CD4-positive, alpha-beta memory T cell (primary cell): Measurements from ENCODE around the gene HOXB3. TPM values are rescaled to one million over a fixed set of nuclear protein-coding genes. Genes with fewer than 3 reads are reported as not detected.

Experiments used
- CTCF ChIA-PET: fragments of 350-600 bp; sonication (Branson Sonifier 250); formaldehyde crosslinking; loops from one replicate; lab custom pipeline; 2021; ENCODE audit warnings: inconsistent platforms; ENCODE audit not compliant: partially characterized antibody; lab: Charles Lee
- POLR2A ChIA-PET: fragments of 350-600 bp; sonication (Branson Sonifier 250); formaldehyde crosslinking; loops from one replicate; lab custom pipeline; 2021; ENCODE audit not compliant: partially characterized antibody; lab: Charles Lee
- DNase-seq, 5 donors: peaks; one replicate each; pipeline versions ENCODE4 v3.0.0 to v3.0.0-alpha.2; 2020 to 2022; ENCODE audit warnings: mixed read lengths in 1 of 5
- H3K27ac ChIP-seq: one replicate; pipeline ENCODE4 v1.7.0; 2013; ENCODE audit warnings: low read depth, low read length
- H3K27me3 ChIP-seq: 2 replicates; pipeline ENCODE4 v1.7.0; 2013; ENCODE audit warnings: mild to moderate bottlenecking, low read length, moderate library complexity; ENCODE audit not compliant: insufficient read depth
- H3K36me3 ChIP-seq: 2 replicates; pipeline ENCODE4 v1.7.0; 2013; ENCODE audit warnings: mild to moderate bottlenecking, low read length, moderate library complexity; ENCODE audit not compliant: insufficient read depth
- H3K4me1 ChIP-seq: 2 replicates; pipeline ENCODE4 v1.7.0; 2013; ENCODE audit warnings: mild to moderate bottlenecking, low read length, moderate library complexity; ENCODE audit not compliant: insufficient read depth
- H3K4me3 ChIP-seq, 2 donors: one replicate each; pipeline ENCODE4 v1.7.0; 2013; ENCODE audit warnings: low read length in 2 of 2, mild to moderate bottlenecking in 1 of 2
- H3K9me3 ChIP-seq, 2 donors: one replicate each; pipeline ENCODE4 v1.7.0; 2013; ENCODE audit warnings: low read length in 2 of 2, control low read depth in 1 of 2; ENCODE audit not compliant: control insufficient read depth in 1 of 2
- H3K27ac Mint-ChIP-seq, 7 donors: one replicate each; pipeline ENCODE4 v1.8.0; 2020 to 2021; ENCODE audit warnings: mixed read lengths in 7 of 7, mild to moderate bottlenecking in 6 of 7, inconsistent platforms in 3 of 7, moderate library complexity in 3 of 7
- H3K27me3 Mint-ChIP-seq, 2 donors: one replicate each; pipeline ENCODE4 v1.8.0; 2020 to 2021; ENCODE audit warnings: mixed read lengths in 2 of 2
- H3K36me3 Mint-ChIP-seq, 2 donors: one replicate each; pipeline ENCODE4 v1.8.0; 2020 to 2021; ENCODE audit warnings: mixed read lengths in 2 of 2, inconsistent platforms in 1 of 2, mild to moderate bottlenecking in 1 of 2
- H3K4me1 Mint-ChIP-seq, 4 donors: one replicate each; pipeline ENCODE4 v1.8.0; 2020 to 2021; ENCODE audit warnings: mixed read lengths in 4 of 4, mild to moderate bottlenecking in 1 of 4
- H3K4me3 Mint-ChIP-seq, 8 donors: one replicate each; pipeline ENCODE4 v1.8.0; 2020 to 2021; ENCODE audit warnings: mixed read lengths in 8 of 8, mild to moderate bottlenecking in 7 of 8, moderate library complexity in 6 of 8, inconsistent platforms in 3 of 8
- H3K9me3 Mint-ChIP-seq, 8 donors: one replicate each; pipeline ENCODE4 v1.8.0; 2020 to 2021; ENCODE audit warnings: mixed read lengths in 8 of 8, mild to moderate bottlenecking in 5 of 8, inconsistent platforms in 3 of 8, moderate library complexity in 1 of 8
- intact Hi-C: fragments of 100-400 bp; cut with micrococcal nuclease; formaldehyde crosslinking; loops from one replicate; pipeline ENCODE4 v1.15.1; 2023
- polyA plus RNA-seq, 2 donors: library from polyadenylated mRNA; unstranded; fragments of 300-500 nt; fragmentation: Illumina TruSeq; gene quantifications; one replicate each; pipeline ENCODE4 v1.2.3, GENCODE V29; 2021
- total RNA-seq, 2 experiments: library from RNA; stranded (reverse); gene quantifications; one replicate each; pipeline ENCODE4 v1.2.3, GENCODE V29; 2021

HOXB3 gene
- total and polyA plus RNA-seq, 4 experiments from 2014 or later = 0.10 to 14.5 (median 11.2) TPM; not detected in 1

- Histone ChIP-seq H3K36me3 (no peaks in the 10 kb centered on the region), H3K4me1 (peaks cover 17% of the 10 kb centered on the region), H3K9me3 (no peaks in the 10 kb centered on the region), H3K27ac (no peak overlapping the region), H3K27me3 (no peaks in the 10 kb centered on the region), H3K4me3 (no peak overlapping the region)
- peaks cover 0 to 4% of the 10 kb centered on the region in 2 donors for H3K36me3 Mint-ChIP-seq
- peaks cover 11 to 34% (median 24%) of the 10 kb centered on the region in 4 donors for H3K4me1 Mint-ChIP-seq
- POLR2A ChIA-PET = interaction anchor here (0.7 to 0.9 kb wide), 2 partner anchors 9 to 11 kb away, joined by 3 to 4 read pairs; no protein-coding TSS in a partner anchor
- peaks cover 2 to 5% of the 10 kb centered on the region in 2 donors for H3K27me3 Mint-ChIP-seq
- H3K9me3 Mint-ChIP-seq = no peaks in the 10 kb centered on the region
- intact Hi-C loops = no loop called here
- H3K4me3 Mint-ChIP-seq = no peak overlapping the region
- CTCF ChIA-PET = no interaction called here
- no peak for DNase-seq
- no peak overlapping the region for H3K27ac Mint-ChIP-seq
Measured at GRCh38 chr17:48551214-48551555, 38.9 kb downstream of the HOXB3 start.

- CTCF ChIA-PET = interaction anchor here (1.4 kb wide), 1 partner anchor 11 kb away, joined by 3 read pairs; no protein-coding TSS in a partner anchor
- no peak for DNase-seq
- Mint-ChIP-seq H3K36me3 (peaks cover 0 to 4% of the 10 kb centered on the region in 2 donors), H3K27me3 (peaks cover 2 to 5% of the 10 kb centered on the region in 2 donors), H3K4me1 (peaks cover 13 to 33% (median 24%) of the 10 kb centered on the region in 4 donors), H3K9me3 (no peaks in the 10 kb centered on the region), H3K4me3 (no peak overlapping the region), H3K27ac (no peak overlapping the region)
- Histone ChIP-seq H3K36me3 (no peaks in the 10 kb centered on the region), H3K9me3 (no peaks in the 10 kb centered on the region), H3K4me3 (no peak overlapping the region), H3K27ac (no peak overlapping the region), H3K4me1 (peaks cover 20% of the 10 kb centered on the region), H3K27me3 (no peaks in the 10 kb centered on the region)
- POLR2A ChIA-PET = interaction anchor here (0.7 kb wide), 1 partner anchor 9 kb away, joined by 3 read pairs; no protein-coding TSS in a partner anchor
- intact Hi-C loops = no loop called here
Measured at GRCh38 chr17:48550502-48551213, 39.4 kb downstream of the HOXB3 start.

GRCh38 chr17:48549914-48550501 is 40.0 kb downstream of the HOXB3 start:
- Mint-ChIP-seq H3K4me3 (peak overlapping the region in 1 of 8 donors; percentile 5), H3K9me3 (no peaks in the 10 kb centered on the region), H3K27me3 (peaks cover 0 to 3% of the 10 kb centered on the region in 2 donors), H3K36me3 (peaks cover 0 to 4% of the 10 kb centered on the region in 2 donors), H3K27ac (no peak overlapping the region), H3K4me1 (peaks cover 11 to 33% (median 25%) of the 10 kb centered on the region in 4 donors)
- DNase-seq = no peak
- no peak overlapping the region for H3K27ac ChIP-seq
- intact Hi-C loops = no loop called here
- no peak overlapping the region for H3K4me3 ChIP-seq
- CTCF ChIA-PET = interaction anchor here (1.4 to 1.5 kb wide), 2 partner anchors 10 to 43 kb away, joined by 3 to 5 read pairs; no protein-coding TSS in a partner anchor
- no peaks in the 10 kb centered on the region for H3K9me3 ChIP-seq
- POLR2A ChIA-PET = no interaction called here
- H3K36me3 ChIP-seq = no peaks in the 10 kb centered on the region
- peaks cover 27% of the 10 kb centered on the region for H3K4me1 ChIP-seq
- H3K27me3 ChIP-seq = no peaks in the 10 kb centered on the region

GRCh38 chr17:48549281-48549630 is 40.8 kb downstream of the HOXB3 start:
- Histone ChIP-seq H3K36me3 (no peaks in the 10 kb centered on the region), H3K4me3 (no peak overlapping the region), H3K4me1 (peaks cover 30% of the 10 kb centered on the region), H3K9me3 (no peaks in the 10 kb centered on the region), H3K27me3 (no peaks in the 10 kb centered on the region), H3K27ac (no peak overlapping the region)
- ChIA-PET POLR2A (interaction anchor here (1.2 kb wide), 1 partner anchor 45 kb away, joined by 6 read pairs; no protein-coding TSS in a partner anchor), CTCF (interaction anchor here (0.5 to 1.5 kb wide), 4 partner anchors 8 to 932 kb away, joined by 3 to 6 read pairs (median 4); no protein-coding TSS in a partner anchor)
- H3K27me3 Mint-ChIP-seq = peaks cover 0 to 2% of the 10 kb centered on the region in 2 donors
- intact Hi-C loops = no loop called here
- no peak overlapping the region for H3K4me3 Mint-ChIP-seq
- DNase-seq = no peak
- peak overlapping the region in 3 of 7 donors; percentile 52 to 79 (median 56) for H3K27ac Mint-ChIP-seq
- H3K9me3 Mint-ChIP-seq = no peaks in the 10 kb centered on the region
- peaks cover 0 to 4% of the 10 kb centered on the region in 2 donors for H3K36me3 Mint-ChIP-seq
- peaks cover 11 to 41% (median 26%) of the 10 kb centered on the region in 4 donors for H3K4me1 Mint-ChIP-seq

- H3K9me3 Mint-ChIP-seq = no peaks in the 10 kb centered on the region
- H3K27me3 Mint-ChIP-seq = peaks cover 0 to 4% of the 10 kb centered on the region in 2 donors
- POLR2A ChIA-PET = interaction anchor here (1.1 to 1.2 kb wide), 3 partner anchors 30 to 56 kb away, joined by 4 to 6 read pairs (median 5); no protein-coding TSS in a partner anchor
- H3K4me1 ChIP-seq = peaks cover 30% of the 10 kb centered on the region
- H3K4me1 Mint-ChIP-seq = peaks cover 11 to 46% (median 29%) of the 10 kb centered on the region in 4 donors
- H3K27ac ChIP-seq = peak overlapping the region; percentile 51
- H3K27ac Mint-ChIP-seq = peak overlapping the region; percentile 69 to 94 (median 90)
- H3K36me3 ChIP-seq = no peaks in the 10 kb centered on the region
- peaks cover 3 to 4% of the 10 kb centered on the region in 2 donors for H3K36me3 Mint-ChIP-seq
- no peaks in the 10 kb centered on the region for H3K27me3 ChIP-seq
- intact Hi-C loops = no loop called here
- CTCF ChIA-PET = interaction anchor here (0.5 to 1.6 kb wide), 5 partner anchors 9 to 932 kb away, joined by 3 to 6 read pairs (median 5); no protein-coding TSS in a partner anchor
- DNase-seq = peak in 1 of 5 donors; percentile 11
- H3K4me3 ChIP-seq = no peak overlapping the region
- H3K4me3 Mint-ChIP-seq = peak overlapping the region in 7 of 8 donors; percentile 34 to 89 (median 65)
- no peaks in the 10 kb centered on the region for H3K9me3 ChIP-seq
Measured at GRCh38 chr17:48548523-48549280, 41.3 kb downstream of the HOXB3 start.

- Mint-ChIP-seq H3K27ac (peak overlapping the region; percentile 69 to 94 (median 90)), H3K36me3 (peaks cover 4 to 5% of the 10 kb centered on the region in 2 donors), H3K27me3 (peaks cover 0 to 4% of the 10 kb centered on the region in 2 donors), H3K9me3 (no peaks in the 10 kb centered on the region), H3K4me1 (peaks cover 11 to 51% (median 29%) of the 10 kb centered on the region in 4 donors), H3K4me3 (peak overlapping the region; percentile 34 to 89 (median 66))
- Histone ChIP-seq H3K27ac (peak overlapping the region; percentile 51), H3K9me3 (no peaks in the 10 kb centered on the region), H3K4me3 (no peak overlapping the region), H3K27me3 (no peaks in the 10 kb centered on the region), H3K4me1 (peaks cover 30% of the 10 kb centered on the region), H3K36me3 (no peaks in the 10 kb centered on the region)
- CTCF ChIA-PET = interaction anchor here (0.7 to 1.9 kb wide), 6 partner anchors 9 to 240 kb away, joined by 3 to 8 read pairs (median 4); partner anchors contain the start of gene HOXB5
- POLR2A ChIA-PET = interaction anchor here (1.1 to 1.8 kb wide), 6 partner anchors 7 to 56 kb away, joined by 3 to 12 read pairs (median 6); no protein-coding TSS in a partner anchor
- peak in 3 of 5 donors; percentile 34 to 67 (median 46) for DNase-seq
- intact Hi-C loops = no loop called here
Measured at GRCh38 chr17:48547808-48548522, 42.1 kb downstream of the HOXB3 start.
